ENCODE results near the gene IL17A.

The IL17A gene

DNA sequence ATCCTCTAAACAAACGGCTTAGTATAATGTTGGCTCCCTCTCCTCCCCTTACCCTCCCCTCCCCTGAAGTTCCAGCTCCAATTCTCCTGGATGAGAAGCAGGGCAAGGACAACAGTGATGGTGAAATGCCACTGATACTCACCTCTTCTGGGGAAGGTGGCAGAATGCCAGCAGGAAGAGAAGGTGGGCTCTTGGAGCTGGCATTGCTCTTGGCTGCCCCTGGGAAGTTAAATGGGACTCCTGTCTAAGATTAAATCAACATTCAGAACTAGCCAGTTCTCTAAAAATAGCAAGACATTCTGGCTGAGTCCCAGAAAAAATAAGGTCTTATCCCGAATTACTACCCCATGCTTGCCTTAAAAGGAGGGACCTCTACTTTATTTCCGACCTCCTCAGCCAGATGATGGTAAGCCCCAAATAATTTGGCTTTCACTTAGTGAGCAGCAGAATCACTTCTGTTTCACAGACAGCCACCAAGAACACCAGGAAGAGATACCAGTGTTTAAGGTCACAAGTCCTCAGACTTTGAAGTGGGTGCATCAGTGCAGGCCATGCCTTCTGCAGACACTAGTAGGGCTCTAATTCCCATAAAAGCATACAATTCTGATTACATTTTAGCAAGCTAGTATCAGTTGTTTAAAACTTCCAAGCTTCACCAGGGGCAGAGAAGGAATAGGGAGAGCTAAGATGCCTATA, 46.0 kb upstream of the IL17A start:
- no peaks in the 10 kb centered on the region for H3K4me1 ChIP-seq (ENCODE audit: insufficient read depth, low read length, severe bottlenecking)
- H3K9me3 ChIP-seq (ENCODE audit: low read length): no peaks in the 10 kb centered on the region
- H3K27ac ChIP-seq (ENCODE audit: low read depth, low read length, poor library complexity, severe bottlenecking): no peak overlapping the region
- H3K4me2 ChIP-seq (ENCODE audit: low read length): no peak overlapping the region
- no peak for TF ChIP-seq EZH2 (IDR thresholded peaks at IDR 0.05; ENCODE audit: borderline replicate concordance, low read length)
- TF ChIP-seq, protein P1, sequence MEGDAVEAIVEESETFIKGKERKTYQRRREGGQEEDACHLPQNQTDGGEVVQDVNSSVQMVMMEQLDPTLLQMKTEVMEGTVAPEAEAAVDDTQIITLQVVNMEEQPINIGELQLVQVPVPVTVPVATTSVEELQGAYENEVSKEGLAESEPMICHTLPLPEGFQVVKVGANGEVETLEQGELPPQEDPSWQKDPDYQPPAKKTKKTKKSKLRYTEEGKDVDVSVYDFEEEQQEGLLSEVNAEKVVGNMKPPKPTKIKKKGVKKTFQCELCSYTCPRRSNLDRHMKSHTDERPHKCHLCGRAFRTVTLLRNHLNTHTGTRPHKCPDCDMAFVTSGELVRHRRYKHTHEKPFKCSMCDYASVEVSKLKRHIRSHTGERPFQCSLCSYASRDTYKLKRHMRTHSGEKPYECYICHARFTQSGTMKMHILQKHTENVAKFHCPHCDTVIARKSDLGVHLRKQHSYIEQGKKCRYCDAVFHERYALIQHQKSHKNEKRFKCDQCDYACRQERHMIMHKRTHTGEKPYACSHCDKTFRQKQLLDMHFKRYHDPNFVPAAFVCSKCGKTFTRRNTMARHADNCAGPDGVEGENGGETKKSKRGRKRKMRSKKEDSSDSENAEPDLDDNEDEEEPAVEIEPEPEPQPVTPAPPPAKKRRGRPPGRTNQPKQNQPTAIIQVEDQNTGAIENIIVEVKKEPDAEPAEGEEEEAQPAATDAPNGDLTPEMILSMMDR (IDR thresholded peaks at IDR 0.05; ENCODE audit: low read length): no peak
- H3K27me3 ChIP-seq (ENCODE audit: insufficient read depth, low read length): no peaks in the 10 kb centered on the region
- H3F3A ChIP-seq (ENCODE audit: insufficient read depth, low read length): no peaks in the 10 kb centered on the region
- H4K20me1 ChIP-seq (ENCODE audit: insufficient read depth, low read length): no peaks in the 10 kb centered on the region
- no peaks in the 10 kb centered on the region for H3K79me2 ChIP-seq (ENCODE audit: insufficient read depth, low read length)
- H3K9ac ChIP-seq (ENCODE audit: low read length): no peak overlapping the region
- H3K4me3 ChIP-seq (ENCODE audit: low read depth, low read length, poor library complexity, severe bottlenecking): no peak overlapping the region
- H3K9me2 ChIP-seq (ENCODE audit: low read depth, low read length): no peaks in the 10 kb centered on the region
- H2AFZ ChIP-seq (ENCODE audit: low read length): no peak overlapping the region
- H3K36me3 ChIP-seq (ENCODE audit: insufficient read depth, low read length): no peaks in the 10 kb centered on the region

DNA sequence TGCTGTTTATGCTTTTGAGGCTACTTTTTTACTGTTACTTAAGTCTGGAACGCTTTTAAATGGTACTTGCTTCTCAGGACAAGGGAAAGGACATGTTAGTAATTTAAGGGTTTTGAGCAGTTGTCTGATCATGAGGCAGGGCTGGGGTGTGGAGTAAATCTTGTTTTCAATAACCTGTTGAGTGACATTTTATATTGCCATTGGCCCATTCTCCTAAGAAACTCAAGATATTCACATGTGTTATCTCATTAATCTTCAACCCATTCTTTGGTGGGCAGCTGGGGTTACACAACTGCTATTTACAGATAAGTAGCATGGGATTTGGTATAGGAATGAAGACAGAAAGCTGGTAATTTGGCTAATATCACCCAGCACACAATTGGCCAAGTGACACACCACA, 44.6 kb upstream of the IL17A start:
- no peaks in the 10 kb centered on the region for H3K9me2 ChIP-seq (ENCODE audit: low read depth, low read length)
- H3K9me3 ChIP-seq (ENCODE audit: low read length): no peaks in the 10 kb centered on the region
- no peak overlapping the region for H3K4me2 ChIP-seq (ENCODE audit: low read length)
- H3K9ac ChIP-seq (ENCODE audit: low read length): no peak overlapping the region
- H3K4me1 ChIP-seq (ENCODE audit: insufficient read depth, low read length, severe bottlenecking): no peaks in the 10 kb centered on the region
- no peak overlapping the region for H2AFZ ChIP-seq (ENCODE audit: low read length)
- H3K4me3 ChIP-seq (ENCODE audit: low read depth, low read length, poor library complexity, severe bottlenecking): no peak overlapping the region
- no peaks in the 10 kb centered on the region for H4K20me1 ChIP-seq (ENCODE audit: insufficient read depth, low read length)
- no peak overlapping the region for H3K27ac ChIP-seq (ENCODE audit: low read depth, low read length, poor library complexity, severe bottlenecking)
- H3K36me3 ChIP-seq (ENCODE audit: insufficient read depth, low read length): no peaks in the 10 kb centered on the region
- H3F3A ChIP-seq (ENCODE audit: insufficient read depth, low read length): no peaks in the 10 kb centered on the region
- TF ChIP-seq EZH2 (IDR thresholded peaks at IDR 0.05; ENCODE audit: borderline replicate concordance, low read length): no peak
- TF ChIP-seq, protein P1 (IDR thresholded peaks at IDR 0.05; ENCODE audit: low read length): no peak
- no peaks in the 10 kb centered on the region for H3K79me2 ChIP-seq (ENCODE audit: insufficient read depth, low read length)
- H3K27me3 ChIP-seq (ENCODE audit: insufficient read depth, low read length): no peaks in the 10 kb centered on the region

DNA sequence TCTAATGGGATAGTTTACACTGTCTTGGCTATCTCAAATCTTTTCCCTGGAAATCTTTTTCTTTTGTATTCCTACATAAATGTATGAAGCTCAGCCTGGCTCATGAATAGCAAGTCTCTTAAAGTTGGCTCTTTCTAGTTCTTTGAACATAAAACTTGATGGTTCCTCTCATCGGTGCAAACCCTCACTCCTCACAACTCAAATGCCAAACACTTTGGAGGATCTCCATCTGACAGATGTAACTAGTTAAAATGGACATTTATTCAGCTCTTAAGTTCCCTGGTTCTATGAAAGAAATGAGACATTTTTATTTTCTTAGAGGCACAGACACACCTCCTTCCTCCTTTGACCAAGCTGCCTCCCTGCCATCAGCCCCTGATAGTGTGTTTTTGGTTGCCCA, 43.6 kb upstream of the IL17A start:
- H3K27me3 ChIP-seq (ENCODE audit: insufficient read depth, low read length): no peaks in the 10 kb centered on the region
- no peaks in the 10 kb centered on the region for H3K36me3 ChIP-seq (ENCODE audit: insufficient read depth, low read length)
- no peak overlapping the region for H3K4me3 ChIP-seq (ENCODE audit: low read depth, low read length, poor library complexity, severe bottlenecking)
- no peaks in the 10 kb centered on the region for H4K20me1 ChIP-seq (ENCODE audit: insufficient read depth, low read length)
- H3K27ac ChIP-seq (ENCODE audit: low read depth, low read length, poor library complexity, severe bottlenecking): no peak overlapping the region
- no peak overlapping the region for H2AFZ ChIP-seq (ENCODE audit: low read length)
- H3F3A ChIP-seq (ENCODE audit: insufficient read depth, low read length): no peaks in the 10 kb centered on the region
- TF ChIP-seq, protein P1 (IDR thresholded peaks at IDR 0.05; ENCODE audit: low read length): no peak
- no peak for TF ChIP-seq EZH2 (IDR thresholded peaks at IDR 0.05; ENCODE audit: borderline replicate concordance, low read length)
- H3K9me3 ChIP-seq (ENCODE audit: low read length): no peaks in the 10 kb centered on the region
- H3K9ac ChIP-seq (ENCODE audit: low read length): no peak overlapping the region
- no peaks in the 10 kb centered on the region for H3K4me1 ChIP-seq (ENCODE audit: insufficient read depth, low read length, severe bottlenecking)
- no peaks in the 10 kb centered on the region for H3K9me2 ChIP-seq (ENCODE audit: low read depth, low read length)
- H3K79me2 ChIP-seq (ENCODE audit: insufficient read depth, low read length): no peaks in the 10 kb centered on the region
- H3K4me2 ChIP-seq (ENCODE audit: low read length): no peak overlapping the region

All from OCI-LY1 (cell line).